Skeletal muscle cell (primary cell): ENCODE measurements around the gene ANKRD36C.
"Not testable (repeated sequence)": the region's sequence is repeated elsewhere in the genome, so short reads cannot be mapped to it uniquely, and the experiment has no call there.

Source experiments
- DNase-seq: peaks from one replicate; pipeline ENCODE4 v3.0.0-alpha.2; 2010; ENCODE audit warnings: low read depth
- H3K4me3 ChIP-seq: 2 replicates; pipeline ENCODE4 v1.5.1; 2011; ENCODE audit warnings: low read depth, mild to moderate bottlenecking, control low read depth, low read length, moderate library complexity

ANKRD36C gene

DNA sequence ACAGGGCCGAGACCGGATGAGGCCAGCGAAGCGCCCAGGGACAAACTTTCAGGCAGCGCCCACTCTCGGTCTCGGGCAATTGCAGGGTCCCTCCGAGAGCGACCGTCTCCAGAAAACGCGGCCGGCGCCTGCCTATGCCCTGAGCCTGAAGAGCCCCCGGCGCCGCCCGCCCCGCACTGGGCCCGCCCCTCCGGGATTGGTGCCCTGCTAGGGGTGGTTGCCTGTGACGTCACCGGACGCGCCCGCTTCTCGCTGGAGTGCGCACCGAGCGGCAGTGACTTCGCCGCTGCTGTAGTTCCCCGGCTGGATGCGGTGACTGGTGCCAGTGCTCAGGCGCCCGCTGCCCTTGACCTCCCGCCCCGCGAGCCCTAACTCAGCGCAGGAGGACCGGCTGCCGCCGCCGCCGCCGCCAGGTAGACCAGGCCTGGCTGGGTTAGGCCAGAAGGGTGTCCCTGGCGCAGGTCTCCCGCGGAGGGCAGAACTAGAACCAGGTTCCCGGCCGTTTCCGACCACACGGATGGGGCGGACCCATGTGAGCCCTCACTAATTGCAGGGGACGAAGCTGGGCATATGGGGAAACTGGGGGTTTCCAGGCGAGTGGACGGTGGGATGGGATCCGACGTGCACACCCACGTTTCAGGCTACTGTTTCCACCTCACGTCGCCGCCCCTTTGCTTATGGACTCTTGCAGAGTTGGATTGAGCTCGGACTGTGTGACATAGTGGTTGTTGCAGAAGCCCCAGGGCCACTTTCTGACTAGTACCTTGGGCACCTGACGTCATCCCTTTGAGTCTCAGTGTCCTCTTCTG, 18.9 kb upstream of the ANKRD36C start:
- DNase-seq = not testable (repeated sequence)
- peak overlapping the region; percentile 45 for H3K4me3 ChIP-seq

DNA sequence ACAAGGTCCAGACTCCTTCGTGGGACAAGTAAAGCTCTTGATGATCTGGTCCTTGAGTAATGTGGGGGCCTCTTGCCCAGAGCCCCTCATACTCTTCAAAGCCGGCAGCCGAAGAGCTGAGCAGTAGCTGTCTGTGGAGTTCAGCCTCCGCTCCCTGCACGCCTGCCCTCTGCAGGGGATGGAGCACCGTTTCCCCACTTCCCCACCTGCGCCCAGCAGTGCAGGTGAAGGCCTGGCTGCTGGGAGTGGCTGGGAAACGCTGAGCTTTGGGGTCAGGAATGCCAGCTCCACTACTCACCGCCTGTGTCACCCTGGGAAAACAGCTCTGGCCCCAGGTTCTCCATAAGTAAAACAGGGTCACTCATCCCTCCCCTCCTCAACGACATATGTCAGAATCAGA, 18.2 kb upstream of the ANKRD36C start:
- H3K4me3 ChIP-seq = peak overlapping the region; percentile 45
- DNase-seq = not testable (repeated sequence)

DNA sequence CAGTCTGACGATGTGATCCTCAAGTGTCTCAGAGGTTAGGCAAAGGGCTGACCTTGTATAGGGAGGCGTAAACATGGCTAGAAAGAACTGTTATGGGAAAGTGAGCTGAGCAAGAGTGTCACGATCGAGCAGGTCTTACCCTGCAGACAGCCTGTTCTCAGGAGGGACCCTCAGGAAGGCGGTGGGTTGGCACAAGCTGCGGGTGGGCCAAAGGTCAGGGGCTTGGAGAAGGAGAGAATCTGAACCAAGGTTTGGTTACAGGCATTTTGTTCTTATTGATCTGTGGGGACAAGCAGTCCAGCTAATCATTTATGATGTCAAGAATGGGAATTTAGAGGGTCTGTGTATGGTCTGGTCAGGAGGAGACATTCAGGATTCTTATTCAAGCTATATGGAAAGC, 16.4 kb upstream of the ANKRD36C start:
- H3K4me3 ChIP-seq, DNase-seq: not testable (repeated sequence)

DNA sequence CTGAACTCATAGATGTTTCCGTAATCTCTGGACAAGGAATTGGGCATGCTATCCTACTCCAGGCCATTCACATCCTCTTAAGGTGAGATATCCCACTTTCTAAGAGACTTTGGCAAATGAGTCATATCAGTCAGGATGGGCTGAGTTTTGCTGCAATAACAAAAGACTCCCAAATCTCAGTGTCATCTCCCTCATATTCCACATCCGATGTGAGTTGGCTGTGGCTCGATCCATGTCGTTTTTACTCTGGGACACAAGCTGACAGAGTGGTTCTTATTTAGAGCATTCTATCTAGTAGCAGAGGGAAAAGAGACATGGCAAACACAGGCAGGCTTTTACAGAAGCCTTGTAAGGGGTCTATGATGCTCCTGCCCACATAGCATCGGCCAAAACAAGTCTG, 14.6 kb upstream of the ANKRD36C start:
- not testable (repeated sequence) for H3K4me3 ChIP-seq, DNase-seq

DNA sequence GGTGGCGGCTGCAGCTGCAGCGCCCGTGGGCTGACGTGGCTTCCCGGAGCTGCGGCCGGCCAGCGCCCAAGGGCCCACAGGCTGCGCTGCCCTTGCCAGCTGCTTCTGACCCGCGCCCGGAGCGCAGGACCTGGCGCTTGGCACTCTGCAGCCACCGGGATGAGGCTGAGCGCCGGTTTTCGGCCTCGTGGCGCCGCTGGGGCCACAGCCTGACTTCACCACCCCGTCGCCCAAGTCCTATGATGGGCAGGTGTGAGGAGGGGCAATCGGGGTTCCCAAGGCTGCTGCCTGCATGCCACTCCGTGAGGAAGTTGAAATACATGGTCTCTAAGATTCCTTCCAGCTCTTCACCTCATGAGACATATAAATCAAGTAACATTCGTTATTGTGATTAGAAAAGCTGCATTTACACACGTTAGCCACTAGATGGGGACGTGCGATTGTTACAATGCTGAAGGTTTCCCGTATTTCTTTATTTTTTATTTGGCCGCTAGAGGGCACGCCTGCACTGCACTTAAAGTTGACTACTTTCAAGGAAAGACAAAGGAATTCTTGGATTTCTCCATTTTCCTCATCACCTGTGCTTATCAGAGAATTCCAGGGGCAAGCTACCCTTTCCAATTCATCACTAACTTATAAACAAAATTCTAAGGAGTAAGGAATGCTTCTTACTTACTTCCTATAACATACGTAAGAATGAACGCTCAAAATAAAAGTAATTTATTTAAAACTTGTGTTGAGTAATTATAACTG, 1.1 kb upstream of the ANKRD36C start:
- not testable (repeated sequence) for DNase-seq

DNA sequence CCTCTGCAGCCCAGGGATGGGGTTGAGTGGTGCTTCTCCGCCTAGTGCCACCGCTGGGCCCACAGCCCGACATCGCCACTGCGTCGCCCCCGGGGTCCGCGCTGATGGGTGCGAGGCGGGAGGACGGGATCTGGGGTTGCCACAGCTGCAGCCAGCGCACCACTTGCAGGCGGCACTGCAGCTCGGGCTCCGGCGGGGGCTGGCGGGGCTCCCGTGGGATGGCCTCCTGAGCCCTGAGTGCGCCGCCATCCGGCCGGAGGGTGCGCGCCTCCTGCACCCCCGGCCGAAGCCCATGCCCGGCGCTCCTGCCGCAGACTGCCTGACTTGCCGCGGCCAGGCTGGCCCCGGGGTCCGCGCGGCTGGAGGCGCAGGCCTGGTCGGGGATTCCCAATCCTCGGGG, 478 bp upstream of the ANKRD36C start:
- not testable (repeated sequence) for DNase-seq
- H3K4me3 ChIP-seq = peak overlapping the region; percentile 59

More for the DNA sequence above, 1.1 kb upstream of the ANKRD36C start:
- H3K4me3 ChIP-seq = peak overlapping the region; percentile 59

DNA sequence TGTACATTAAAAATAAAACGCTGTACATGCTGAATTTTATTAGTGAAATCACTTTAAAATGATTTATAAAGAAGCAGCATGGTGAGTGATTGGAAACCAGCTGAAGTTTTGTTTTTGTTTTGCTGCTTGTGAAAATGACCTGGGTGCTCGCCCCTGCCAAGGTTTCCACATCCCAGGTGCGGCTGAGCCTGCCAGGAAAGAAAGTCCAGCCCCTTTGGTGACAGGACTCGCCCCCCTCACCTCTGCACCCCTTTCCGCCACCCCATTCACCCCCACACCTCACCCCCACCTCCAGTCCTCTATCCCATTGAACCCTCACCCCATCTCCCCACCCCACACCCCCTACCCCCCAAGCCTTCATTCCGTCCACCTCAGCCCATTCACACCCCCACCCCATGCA, 740 bp downstream of the ANKRD36C start:
- not testable (repeated sequence) for DNase-seq
- peak overlapping the region; percentile 40 for H3K4me3 ChIP-seq

DNA sequence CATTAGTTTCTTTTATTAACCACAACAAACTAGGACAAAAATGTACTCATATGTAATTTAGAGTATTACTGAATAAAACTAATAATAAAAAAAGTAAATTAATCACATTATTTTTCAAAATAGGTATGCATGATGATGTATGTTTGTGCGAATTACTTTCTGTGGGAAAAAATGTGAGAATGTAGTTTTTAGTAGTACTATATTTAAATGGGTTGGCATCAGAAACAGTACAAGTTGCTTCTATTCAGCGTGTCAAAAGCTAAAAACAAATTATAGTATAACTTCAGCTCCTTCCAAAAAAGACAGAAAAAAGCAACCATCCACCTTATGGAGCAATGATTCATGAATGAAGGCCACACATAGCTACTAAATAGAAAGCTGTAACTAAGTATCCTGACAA, 40.0 kb downstream of the ANKRD36C start:
- H3K4me3 ChIP-seq, DNase-seq: not testable (repeated sequence)

DNA sequence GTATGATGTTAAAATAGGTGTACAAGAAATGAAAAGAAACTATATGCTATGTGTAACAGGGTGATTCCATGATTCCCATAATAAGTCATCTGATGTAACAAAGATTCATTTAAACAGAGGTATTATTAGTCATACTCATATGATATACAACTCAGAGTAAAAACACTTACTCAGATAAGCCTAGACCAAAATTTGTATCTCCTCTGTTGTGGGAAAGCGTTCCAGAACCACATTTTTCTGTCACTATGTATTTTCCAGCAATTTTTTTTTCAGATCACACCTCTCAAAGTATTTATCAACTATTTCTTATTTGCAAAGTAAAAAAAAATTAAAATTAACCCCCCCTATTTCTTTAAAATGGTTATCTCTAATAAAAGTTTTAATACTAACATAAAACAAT, 43.6 kb downstream of the ANKRD36C start:
- H3K4me3 ChIP-seq, DNase-seq: not testable (repeated sequence)

DNA sequence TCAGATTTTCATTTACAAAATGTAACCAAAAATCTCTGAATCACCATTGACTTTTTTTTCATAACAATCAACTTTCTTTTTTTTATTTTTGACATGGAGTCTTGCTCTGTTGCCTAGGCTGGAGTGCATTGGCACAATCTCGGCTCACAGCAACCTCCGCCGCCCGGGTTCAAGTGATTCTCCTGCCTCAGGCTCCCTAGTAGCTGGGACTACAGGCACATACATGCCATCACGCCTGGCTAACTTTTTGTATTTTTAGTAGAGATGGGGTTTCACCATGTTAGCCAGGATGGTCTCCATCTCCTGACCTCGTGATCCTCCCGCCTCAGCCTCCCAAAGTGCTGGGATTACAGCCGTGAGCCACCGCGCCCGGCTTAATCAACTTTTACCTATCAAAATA, 51.7 kb downstream of the ANKRD36C start:
- DNase-seq, H3K4me3 ChIP-seq: not testable (repeated sequence)

DNA sequence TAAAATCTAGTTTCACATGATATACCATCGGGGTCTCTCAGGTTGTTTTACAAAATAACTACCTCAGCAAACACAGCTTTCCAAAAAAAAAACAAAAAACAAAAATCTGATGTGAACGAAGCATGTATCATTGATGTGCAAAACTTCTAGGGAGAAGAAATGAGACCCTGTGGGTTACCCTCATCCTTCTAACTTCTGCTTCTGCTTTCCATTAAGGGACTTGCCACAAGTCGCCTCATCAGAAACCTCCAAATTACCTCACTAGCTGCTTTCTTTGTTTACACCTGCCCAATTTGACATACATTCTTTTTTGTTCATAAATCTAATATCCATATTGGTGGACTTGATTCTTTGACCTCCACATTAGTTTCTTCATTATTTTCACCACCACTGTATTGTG, 60.9 kb downstream of the ANKRD36C start:
- H3K4me3 ChIP-seq, DNase-seq: not testable (repeated sequence)

DNA sequence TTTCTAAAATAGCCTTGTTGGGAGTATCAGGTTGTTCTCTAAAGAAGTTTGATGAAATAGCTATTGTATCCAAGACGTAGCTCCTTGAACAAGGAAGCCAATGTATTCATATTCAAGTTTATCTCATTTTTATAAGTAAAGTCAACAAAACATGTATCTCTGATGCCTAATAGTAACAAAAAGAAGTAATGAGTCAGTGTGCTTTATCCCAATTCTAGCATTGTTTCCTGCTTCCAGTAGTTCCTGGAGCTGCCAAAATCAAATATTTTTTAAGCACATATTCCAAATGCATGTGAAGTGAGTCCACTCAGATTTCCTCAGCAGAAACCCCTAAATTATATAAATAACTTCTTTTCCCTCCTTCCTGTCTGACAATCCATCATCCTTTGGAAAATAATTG, 74.6 kb downstream of the ANKRD36C start:
- H3K4me3 ChIP-seq, DNase-seq: not testable (repeated sequence)

DNA sequence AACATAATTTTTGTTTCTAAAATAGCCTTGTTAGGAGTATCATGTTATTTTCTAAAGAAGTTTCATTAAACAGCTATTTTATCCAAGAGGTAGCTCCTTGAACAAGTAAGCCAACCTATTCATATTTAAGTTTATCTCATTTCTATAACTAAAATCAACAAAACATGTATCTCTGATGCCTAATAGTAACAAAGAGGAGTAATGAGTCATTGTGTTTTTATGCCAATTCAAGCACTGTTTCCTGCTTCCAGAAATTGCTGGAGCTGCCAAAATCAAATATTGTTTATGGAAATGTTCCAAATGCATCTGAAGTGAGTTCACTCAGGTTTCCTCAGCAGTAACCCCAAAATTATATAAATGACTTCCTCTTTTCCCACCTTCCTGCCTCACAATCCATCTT, 76.5 kb downstream of the ANKRD36C start:
- not testable (repeated sequence) for H3K4me3 ChIP-seq, DNase-seq

DNA sequence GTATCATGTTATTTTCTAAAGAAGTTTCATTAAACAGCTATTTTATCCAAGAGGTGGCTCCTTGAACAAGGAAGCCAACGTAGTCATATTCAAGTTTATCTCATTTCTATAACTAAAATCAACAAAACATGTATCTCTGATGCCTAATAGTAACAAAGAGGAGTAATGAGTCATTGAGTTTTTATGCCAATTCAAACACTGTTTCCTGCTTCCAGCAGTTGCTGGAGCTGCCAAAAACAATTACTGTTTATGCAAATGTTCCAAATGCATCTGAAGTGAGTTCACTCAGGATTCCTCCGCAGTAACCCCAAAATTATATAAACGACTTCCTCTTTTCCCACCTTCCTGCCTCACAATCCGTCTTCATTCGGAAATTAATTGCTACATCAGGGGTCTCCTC, 80.2 kb downstream of the ANKRD36C start:
- DNase-seq = peak; percentile 25
- not testable (repeated sequence) for H3K4me3 ChIP-seq

DNA sequence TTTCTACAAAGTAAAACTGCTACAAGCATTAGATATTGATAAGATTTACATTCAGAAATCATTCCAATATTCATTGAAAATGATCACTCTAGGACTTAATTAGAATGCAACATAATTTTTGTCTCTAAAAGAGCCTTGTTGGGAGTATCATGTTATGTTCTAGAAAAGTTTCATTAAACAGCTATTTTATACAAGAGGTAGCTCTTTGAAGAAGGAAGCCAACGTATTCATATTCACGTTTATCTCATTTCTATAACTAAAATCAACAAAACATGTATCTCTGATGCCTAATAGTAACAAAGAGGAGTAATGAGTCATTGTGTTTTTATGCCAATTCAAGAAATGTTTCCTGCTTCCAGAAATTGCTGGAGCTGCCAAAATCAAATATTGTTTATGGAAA, 97.2 kb downstream of the ANKRD36C start:
- not testable (repeated sequence) for DNase-seq, H3K4me3 ChIP-seq

DNA sequence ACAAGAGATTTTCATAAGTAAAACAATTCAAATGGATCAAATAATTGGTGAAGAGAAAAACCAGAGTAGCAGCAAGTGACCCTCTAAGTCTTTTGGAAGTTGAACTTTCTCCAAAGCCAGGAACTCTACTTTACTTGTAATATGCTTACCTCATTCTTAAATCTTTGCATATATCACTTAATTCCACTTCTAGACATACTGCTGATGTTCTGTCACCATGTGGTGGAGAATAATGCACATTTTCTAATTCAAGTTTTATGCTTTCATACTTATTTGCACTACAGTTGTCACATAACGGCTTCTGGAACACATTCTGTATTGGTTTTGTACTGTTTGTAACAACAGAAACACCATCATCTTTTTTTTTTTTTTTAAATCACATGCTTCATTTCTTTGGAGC, 123.7 kb downstream of the ANKRD36C start:
- not testable (repeated sequence) for H3K4me3 ChIP-seq, DNase-seq

DNA sequence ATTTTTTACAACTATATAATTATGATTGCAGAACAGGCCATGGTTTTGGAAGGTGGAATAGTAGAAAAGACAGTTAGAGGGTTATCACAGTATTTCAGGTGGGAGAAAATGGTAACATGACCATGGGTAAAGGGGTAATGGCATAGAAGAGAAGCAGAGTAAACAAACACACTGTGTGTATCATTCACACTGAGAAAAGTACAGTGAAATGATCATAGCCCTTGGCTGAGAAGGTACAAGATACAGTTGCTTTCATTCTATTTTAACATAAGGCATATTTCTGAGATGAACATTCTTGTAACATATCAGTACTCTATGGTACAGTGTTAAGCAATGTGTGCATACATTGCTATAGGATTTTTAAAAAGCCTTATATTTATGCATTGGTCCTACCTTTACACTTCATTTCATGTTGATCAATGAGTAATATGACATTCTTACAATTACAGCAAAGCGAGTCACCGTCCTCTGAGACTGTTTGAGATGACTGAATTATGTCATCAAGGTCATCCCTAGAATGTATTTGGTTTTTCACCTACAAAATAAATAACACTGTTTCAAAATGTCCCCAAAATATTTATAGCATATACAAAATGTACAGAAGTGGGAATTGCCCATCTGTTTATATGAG, 124.5 kb downstream of the ANKRD36C start:
- H3K4me3 ChIP-seq, DNase-seq: not testable (repeated sequence)

DNA sequence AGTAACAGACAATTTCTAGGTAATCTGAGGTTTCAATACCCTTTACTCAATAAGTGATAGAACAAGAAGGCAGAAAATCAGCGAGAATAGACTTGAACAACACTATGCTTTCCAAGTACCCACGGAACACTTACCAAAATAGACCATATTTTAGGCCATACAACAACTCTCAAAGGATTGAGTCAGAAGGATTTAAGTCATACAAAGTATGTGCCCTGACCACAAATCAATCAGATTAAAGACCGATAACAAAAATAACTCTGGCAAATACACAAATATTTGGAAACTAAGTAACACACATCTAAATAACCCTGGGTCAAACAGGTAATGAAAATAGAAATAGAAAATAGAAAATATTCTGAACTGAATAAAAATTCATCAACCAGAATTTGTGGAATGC, 129.5 kb downstream of the ANKRD36C start:
- DNase-seq, H3K4me3 ChIP-seq: not testable (repeated sequence)

DNA sequence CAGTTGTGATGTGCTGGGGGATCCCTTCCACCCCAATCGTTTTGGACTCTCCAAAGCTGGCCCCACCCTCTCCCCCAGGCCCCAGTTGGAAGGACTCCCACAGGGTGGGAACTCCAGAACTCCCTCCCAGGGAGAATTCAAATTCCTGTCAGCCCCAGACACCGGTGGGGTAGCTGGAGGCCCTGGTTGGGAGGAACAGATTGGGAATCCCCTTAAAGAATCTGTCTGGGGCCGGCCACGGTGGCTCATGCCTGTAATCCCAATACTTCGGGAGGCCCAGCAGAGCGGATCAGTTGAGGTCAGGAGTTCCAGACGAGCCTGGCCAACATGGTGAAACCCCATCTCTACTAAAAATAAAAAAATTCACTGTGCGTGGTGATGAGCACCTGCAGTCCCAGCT, 155.5 kb downstream of the ANKRD36C start:
- no peak overlapping the region for H3K4me3 ChIP-seq
- no peak for DNase-seq
